ENCODE results near the gene GLUD1.
"Not testable (repeated sequence)": the region's sequence is repeated elsewhere in the genome, so short reads cannot be mapped to it uniquely, and the experiment has no call there.

Gene GLUD1

GRCh38 chr10:87038786-87039185, 55.9 kb downstream of the GLUD1 start:
- DNase-seq = no peak

GRCh38 chr10:87038286-87038717, 56.3 kb downstream of the GLUD1 start:
- DNase-seq = no peak

- DNase-seq = no peak
These were observed 58.0 kb downstream of the GLUD1 start for GRCh38 chr10:87036623-87037022.

DNA sequence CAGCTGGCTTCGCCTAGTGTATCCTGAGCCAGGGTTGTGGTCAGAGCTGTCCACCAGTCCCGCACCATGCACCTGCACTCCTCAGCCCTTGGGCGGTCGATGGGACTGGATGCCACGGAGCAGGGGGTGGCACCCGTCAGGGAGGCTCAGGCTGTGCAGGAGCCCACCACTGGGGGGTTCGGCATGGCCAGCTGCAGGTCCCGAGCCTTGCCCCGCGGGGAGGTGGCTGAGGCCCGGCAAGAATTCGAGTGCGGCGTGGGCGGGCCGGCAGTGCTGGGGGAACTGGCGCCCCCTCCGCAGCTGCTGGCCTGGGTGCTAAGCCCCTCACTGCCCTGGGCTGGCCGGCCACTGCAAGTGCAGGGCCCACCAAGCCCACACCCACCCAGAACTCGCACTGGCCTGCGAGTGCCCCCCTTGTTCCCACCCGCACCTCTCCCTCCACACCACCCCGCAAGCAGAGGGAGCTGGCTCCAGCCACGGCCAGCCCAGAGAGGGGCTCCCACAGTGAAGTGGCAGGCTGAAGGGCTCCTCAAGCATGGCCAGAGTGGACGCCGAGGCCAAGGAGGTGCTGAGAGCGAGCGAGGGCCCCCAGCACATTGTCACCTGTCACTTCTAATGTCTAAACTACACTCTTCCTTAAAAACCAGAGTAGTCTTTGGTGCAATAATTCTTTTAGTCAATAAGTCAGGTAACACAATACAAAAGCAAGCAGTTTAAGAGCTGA, 63.6 kb downstream of the GLUD1 start:
- no peak for DNase-seq

DNA sequence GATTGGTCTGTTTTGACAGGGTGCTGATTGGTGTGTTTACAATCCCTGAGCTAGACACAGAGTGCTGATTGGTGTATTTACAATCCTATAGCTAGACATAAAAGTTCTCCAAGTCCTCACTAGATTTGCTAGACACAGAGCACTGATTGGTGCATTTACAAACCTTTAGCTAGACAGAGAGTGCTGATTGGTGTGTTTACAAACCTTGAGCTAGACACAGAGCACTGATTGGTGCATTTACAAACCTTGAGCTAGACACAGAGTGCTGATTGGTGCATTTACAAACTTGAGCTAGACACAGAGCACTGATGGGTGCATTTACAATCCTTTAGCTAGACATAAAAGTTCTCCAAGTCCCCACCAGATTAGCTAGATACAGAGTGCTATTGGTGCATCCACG, 64.2 kb downstream of the GLUD1 start:
- DNase-seq = not testable (repeated sequence)

DNA sequence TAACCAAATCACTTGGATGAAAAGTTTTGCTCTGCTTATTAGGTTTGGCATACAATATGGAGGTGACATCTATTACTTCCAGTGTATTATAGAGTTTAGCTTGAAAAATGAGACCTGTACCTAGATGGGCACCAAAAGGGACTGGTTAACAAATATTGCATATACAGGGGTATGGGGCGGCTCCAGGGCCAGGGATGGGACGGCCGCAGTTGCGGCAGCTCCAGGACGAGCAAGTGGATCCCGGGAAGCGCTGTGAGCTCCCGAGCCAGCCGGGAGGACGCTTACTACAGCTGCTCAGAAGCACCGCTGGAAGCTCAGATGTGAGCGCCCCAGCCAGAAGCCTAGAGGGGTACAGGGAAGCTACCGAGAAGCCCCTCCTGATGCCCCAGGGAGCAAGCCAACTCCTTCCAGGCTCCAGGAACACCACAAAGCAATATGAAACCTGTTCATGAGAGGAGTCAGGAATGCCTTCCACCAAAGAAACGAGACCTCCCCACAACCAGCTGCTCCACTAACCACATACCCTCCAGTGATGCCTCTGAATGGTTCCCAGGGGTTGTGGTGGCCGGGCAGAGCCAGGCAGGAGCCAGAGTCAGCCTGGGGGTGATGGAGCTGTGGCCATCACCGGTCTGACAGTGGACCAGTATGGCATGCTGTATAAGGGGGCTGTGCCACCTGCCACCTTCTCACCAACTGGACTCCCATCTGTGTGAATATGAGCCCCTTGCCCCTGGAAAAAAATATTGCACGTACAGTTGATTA, 67.7 kb downstream of the GLUD1 start:
- not testable (repeated sequence) for DNase-seq

- DNase-seq = not testable (repeated sequence)
These were observed 69.2 kb downstream of the GLUD1 start for GRCh38 chr10:87025285-87025958.

- DNase-seq = not testable (repeated sequence)
These were observed 74.6 kb downstream of the GLUD1 start, which contains the start of gene FAM25A for GRCh38 chr10:87020056-87020455. Gene FAM25A, plus strand, starts transcription at chr10:87020294. Its CDS starts 31 bp downstream, at chr10:87020325.

- not testable (repeated sequence) for DNase-seq
These were observed 75.1 kb downstream of the GLUD1 start for GRCh38 chr10:87019504-87019903.

DNA sequence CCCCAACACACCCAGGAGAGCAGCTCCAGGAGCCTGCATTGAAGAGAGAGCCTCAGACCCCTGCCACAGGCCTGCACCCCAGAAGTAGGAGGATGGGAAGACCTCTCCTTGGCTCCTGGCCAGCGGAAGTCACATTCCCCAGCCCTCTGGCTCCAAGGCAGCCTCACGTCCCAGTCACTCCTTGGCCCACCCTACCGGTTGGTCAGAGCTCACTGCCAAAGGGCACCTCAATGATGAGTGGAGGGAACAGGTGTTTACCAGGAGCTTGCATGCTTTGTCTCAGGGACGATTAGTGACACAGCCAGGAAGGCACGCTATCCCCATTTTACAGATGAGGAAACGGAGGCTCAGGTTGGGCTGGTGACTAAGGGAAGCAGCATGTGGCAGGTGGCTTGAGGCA, 75.6 kb downstream of the GLUD1 start:
- not testable (repeated sequence) for DNase-seq

GRCh38 chr10:87018127-87018526, 76.5 kb downstream of the GLUD1 start:
- DNase-seq = not testable (repeated sequence)

DNA sequence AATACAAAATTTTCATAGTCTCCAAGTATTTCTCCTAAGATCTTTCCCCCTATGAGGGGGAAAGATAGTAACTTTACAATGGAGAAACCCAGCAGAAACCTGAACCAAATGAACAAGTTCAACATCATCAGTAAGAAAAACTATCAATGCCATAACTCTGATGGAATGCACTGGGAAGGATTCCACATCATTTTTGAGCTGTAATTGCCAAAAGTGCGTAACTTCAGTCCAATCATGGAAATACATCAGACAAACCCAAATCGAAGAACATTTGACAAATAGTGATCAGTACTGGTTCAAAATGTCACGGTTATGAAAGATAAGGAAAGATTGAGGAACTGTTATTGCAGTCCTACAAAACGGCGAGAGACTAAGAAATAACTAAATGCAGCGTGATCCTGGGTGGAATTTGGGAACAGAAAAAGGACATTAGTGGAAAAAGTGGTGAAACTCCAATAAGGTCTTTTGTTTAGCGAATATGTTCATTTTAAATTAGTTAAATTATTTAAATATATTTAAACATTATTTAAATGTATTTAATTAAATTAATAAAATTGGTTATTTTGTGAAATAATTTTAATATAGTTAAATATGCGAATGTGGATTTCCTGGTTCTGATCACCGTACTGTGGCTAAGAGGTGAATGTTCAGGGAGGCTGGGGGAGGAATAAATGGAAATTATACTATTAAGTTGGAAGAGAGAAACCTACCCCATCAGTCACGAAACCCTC, 79.5 kb downstream of the GLUD1 start:
- DNase-seq = not testable (repeated sequence)

- DNase-seq = not testable (repeated sequence)
These were observed 81.1 kb downstream of the GLUD1 start for GRCh38 chr10:87013528-87013927.

DNA sequence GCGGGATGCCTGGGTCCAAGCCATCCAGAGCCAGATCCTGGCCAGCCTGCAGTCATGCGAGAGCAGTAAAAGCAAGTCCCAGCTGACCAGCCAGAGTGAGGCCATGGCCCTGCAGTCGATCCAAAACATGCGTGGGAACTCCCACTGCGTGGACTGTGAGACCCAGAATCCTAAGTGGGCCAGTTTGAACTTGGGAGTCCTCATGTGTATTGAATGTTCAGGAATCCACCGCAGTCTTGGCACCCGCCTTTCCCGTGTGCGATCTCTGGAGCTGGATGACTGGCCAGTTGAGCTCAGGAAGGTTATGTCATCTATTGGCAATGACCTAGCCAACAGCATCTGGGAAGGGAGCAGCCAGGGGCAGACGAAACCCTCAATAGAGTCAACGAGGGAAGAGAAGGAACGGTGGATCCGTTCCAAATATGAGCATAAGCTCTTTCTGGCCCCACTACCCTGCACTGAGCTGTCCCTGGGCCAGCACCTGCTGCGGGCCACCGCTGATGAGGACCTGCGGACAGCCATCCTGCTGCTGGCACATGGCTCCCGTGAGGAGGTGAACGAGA, 85.4 kb downstream of the GLUD1 start:
- DNase-seq = not testable (repeated sequence)

- DNase-seq = not testable (repeated sequence)
These were observed 86.3 kb downstream of the GLUD1 start for GRCh38 chr10:87008303-87008702.

- DNase-seq = not testable (repeated sequence)
These were observed 87.0 kb downstream of the GLUD1 start for GRCh38 chr10:87007674-87008073.

- not testable (repeated sequence) for DNase-seq
These were observed 87.5 kb downstream of the GLUD1 start for GRCh38 chr10:87007124-87007523.

DNA sequence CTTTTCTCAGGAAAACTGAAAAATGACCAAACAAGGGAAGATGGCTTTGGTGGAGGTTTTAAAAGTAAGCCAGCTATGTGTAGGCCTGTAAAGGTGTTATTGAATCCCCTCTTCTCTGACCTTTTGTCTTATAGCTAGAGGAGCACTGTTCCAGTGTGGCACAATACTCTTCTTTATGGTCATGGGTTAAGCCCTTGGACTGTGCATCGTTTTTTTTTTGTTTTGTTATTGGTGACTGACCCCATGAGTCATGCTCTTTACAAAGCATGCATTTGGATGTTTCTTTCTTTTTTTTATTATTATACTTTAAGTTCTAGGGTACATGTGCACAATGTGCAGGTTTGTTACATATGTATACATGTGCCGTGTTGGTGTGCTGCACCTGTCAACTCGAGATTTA, 94.2 kb downstream of the GLUD1 start:
- DNase-seq = no peak

Data from CD4-positive, alpha-beta T cell treated with Interleukin-4 for 1 hour (primary cell).